Measurements from ENCODE around the gene ZKSCAN3. TPM values are rescaled to one million over a fixed set of nuclear protein-coding genes. Genes with fewer than 3 reads are reported as not detected.
A peak's percentile ranks its signal among the peaks of the same experiment; 100 is the strongest.

ZKSCAN3 gene
- total RNA-seq, 1 donor: 4.7 TPM

DNA sequence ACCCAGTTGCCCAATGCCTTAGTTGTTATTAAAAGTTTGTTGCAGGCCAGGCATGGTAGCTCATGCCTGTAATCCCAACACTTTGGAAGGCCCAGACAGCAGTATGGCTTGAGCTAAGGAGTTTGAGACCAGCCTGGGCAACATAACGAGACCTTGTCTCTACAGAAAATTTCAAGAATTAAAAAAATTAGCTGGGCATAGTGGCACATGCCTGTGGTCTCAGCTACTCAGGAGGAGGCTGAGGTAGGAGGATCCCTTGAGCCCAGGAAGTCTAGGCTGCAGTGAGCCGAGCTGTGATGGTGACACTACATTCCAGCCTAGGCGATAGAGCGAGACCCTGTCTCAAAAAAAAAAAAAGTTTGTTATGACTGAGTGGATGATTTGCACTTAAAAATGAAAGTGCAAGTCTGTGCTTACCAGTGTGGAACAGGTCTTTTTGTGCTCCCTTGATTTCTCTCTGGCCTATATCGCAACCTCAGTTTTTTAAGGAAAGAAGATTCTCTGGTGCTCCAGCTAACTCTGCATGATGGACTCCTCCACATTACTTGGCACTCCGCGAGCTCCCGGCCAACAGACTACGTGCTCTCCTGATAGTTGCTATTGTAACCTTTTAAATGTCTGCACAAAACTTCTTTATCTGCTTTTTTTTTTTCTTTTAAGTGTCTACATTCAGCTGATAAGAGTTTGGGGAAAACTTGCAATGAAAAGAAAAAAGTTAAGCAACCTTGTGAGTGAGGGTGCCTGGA is 22.1 kb downstream of the ZKSCAN3 start:
- no peak overlapping the region for H3K4me3 ChIP-seq (ENCODE audit: low read depth, low read length)
- no peak for DNase-seq (ENCODE audit: low read depth)
- TF ChIP-seq, protein P1, sequence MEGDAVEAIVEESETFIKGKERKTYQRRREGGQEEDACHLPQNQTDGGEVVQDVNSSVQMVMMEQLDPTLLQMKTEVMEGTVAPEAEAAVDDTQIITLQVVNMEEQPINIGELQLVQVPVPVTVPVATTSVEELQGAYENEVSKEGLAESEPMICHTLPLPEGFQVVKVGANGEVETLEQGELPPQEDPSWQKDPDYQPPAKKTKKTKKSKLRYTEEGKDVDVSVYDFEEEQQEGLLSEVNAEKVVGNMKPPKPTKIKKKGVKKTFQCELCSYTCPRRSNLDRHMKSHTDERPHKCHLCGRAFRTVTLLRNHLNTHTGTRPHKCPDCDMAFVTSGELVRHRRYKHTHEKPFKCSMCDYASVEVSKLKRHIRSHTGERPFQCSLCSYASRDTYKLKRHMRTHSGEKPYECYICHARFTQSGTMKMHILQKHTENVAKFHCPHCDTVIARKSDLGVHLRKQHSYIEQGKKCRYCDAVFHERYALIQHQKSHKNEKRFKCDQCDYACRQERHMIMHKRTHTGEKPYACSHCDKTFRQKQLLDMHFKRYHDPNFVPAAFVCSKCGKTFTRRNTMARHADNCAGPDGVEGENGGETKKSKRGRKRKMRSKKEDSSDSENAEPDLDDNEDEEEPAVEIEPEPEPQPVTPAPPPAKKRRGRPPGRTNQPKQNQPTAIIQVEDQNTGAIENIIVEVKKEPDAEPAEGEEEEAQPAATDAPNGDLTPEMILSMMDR (IDR thresholded peaks at IDR 0.05; ENCODE audit: insufficient read depth, low read depth, low read length): no peak

DNA sequence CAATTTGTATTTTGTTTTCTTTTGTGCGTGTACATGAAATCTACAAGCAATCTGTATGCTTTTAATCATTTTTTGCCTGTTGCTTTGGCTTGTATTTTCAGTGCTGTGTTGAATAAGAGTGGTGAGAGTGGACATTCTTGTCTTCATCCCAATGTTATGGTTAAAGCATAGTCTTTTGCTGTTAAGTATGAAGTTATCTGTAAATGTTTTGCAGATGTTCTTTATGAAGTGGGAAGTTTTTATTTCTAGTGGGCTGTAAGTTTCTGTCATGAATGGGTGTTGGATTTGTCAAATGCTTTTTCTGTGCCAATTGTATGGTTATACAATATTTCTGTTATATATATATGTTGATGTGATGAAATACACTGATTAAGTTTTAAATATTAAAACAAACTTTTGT is 24.2 kb downstream of the ZKSCAN3 start:
- TF ChIP-seq, protein P1 (IDR thresholded peaks at IDR 0.05; ENCODE audit: insufficient read depth, low read depth, low read length): no peak

DNA sequence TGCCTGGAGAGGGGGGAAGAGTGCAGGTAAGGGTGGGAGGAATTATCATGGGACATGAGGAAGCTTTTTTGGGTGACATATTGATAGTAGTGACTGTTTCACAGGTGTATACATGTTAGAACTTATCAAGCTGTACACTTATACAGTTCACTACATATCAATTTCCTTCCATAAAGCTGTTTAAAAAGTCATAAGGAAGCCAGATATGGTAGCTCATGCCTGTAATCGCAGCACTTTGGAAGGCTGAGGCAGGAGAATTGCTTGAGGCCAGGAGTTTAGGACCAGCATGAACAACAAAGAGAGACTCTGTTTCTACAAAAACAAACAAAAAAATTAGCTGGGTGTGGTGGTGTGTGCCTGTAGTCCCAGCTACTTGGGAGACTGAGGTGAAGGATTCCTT is 28.1 kb downstream of the ZKSCAN3 start:
- TF ChIP-seq, protein P1 (IDR thresholded peaks at IDR 0.05; ENCODE audit: insufficient read depth, low read depth, low read length): no peak
- no peak overlapping the region for H3K4me3 ChIP-seq (ENCODE audit: low read depth, low read length)
- no peak for DNase-seq (ENCODE audit: low read depth)

More for the DNA sequence above, 24.2 kb downstream of the ZKSCAN3 start:
- no peak overlapping the region for H3K4me3 ChIP-seq (ENCODE audit: low read depth, low read length)
- no peak for DNase-seq (ENCODE audit: low read depth)

DNA sequence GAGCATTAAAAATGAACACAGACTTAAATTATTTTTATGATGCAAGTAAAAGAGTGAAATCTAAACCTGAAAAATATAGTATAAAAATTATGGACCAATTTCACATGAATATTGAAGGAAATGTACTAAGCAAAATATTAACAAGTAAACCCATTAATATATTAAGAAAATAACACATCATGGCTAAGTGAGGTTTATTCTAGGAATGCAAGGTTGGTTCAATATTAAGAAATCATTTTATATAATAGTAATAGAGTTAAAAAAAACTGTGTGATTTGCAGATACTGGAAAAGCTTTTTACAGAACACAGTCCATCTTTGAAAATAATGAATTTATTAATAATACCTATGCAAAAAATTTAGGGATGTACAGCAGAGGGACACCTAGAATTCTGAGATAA is 28.9 kb downstream of the ZKSCAN3 start:
- H3K4me3 ChIP-seq (ENCODE audit: low read depth, low read length): no peak overlapping the region
- DNase-seq (ENCODE audit: low read depth): no peak
- TF ChIP-seq, protein P1 (IDR thresholded peaks at IDR 0.05; ENCODE audit: insufficient read depth, low read depth, low read length): no peak

DNA sequence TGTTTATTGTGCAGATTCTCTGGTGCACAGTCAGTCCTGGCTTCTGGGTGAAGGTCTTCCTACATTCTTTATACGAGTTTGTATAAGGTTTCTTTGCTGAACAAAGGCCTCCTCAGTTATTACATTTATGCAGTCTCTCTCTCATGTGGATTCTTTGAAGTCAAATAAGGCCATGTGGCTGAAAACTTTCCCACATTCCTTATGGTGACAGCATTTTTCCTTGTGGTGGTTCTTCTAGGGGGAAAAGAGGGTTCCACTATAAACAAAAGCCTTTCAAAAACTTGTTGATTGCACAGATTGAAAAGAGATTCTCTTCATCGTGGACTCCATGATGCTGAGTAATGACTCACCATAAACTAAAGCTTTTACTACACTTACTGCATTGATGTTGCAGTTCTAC is 30.6 kb downstream of the ZKSCAN3 start:
- DNase-seq (ENCODE audit: low read depth): no peak
- TF ChIP-seq, protein P1 (IDR thresholded peaks at IDR 0.05; ENCODE audit: insufficient read depth, low read depth, low read length): no peak
- H3K4me3 ChIP-seq (ENCODE audit: low read depth, low read length): no peak overlapping the region

DNA sequence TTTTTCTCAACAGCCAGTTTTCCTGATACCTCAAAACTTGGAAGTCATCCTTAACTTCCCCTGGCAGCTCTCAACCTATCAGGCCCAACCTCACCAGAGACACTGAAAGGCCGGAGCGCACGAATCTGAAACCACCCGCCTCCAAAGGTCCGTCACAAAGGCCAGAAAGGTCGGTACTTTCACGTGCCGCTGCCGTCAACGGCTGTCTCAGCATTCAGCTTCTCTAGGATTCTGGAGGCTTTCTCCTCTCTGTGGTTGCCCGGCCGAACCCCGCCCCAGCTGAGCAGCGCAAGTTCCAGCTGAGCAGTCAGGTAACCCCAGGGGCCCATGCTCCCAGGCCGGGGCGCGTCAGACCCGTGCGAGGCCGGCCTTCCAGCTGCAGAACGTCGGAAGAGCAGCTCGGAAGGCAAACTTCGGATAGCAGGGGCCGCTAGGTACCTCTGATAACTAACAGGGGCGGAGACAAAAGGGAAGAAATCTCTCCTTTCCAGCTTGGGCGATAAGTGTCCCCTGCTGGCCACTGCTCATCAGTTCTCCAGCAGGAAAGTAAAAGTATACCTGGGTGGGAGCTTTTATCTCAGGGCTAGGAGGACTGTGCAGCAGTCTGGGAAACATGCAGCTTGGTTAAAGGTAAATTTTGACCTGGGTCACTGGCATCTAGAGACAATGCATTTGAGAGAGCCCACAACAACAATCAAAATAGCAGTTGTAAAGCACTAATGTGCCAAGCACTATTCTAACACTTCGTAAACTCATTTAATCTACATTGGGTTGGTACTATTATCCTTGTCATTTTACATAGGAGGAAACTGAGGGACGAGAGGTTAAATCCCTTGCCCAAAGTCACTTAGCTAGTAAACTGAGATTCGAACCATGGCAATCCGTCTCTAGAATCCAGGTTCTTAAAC is 33.7 kb downstream of the ZKSCAN3 start:
- H3K4me3 ChIP-seq (ENCODE audit: low read depth, low read length): peak overlapping the region; percentile 69
- TF ChIP-seq, protein P1 (IDR thresholded peaks at IDR 0.05; ENCODE audit: insufficient read depth, low read depth, low read length): peak; percentile 64
- peak; percentile 95 for DNase-seq (ENCODE audit: low read depth)
